Osteoblast (primary cell): ENCODE data around the gene ARHGAP6. TPM values are rescaled to one million over a fixed set of nuclear protein-coding genes. Genes with fewer than 3 reads are reported as not detected.

ENCODE experiments used
- DNase-seq: peaks from one replicate; pipeline ENCODE4 v3.0.0; 2011; ENCODE audit warnings: low spot score, mixed read lengths; ENCODE audit not compliant: insufficient read length; ENCODE audit errors: missing footprints
- H2AFZ ChIP-seq: 2 replicates; pipeline ENCODE4 v1.6.0; 2011; ENCODE audit warnings: mild to moderate bottlenecking, low read length
- H3K27ac ChIP-seq: 2 replicates; pipeline ENCODE4 v1.5.1; 2011; ENCODE audit warnings: mild to moderate bottlenecking, low read depth, low read length, moderate library complexity
- H3K27me3 ChIP-seq: 2 replicates; pipeline ENCODE4 v1.6.0; 2012; ENCODE audit warnings: mild to moderate bottlenecking, control low read depth, inconsistent platforms, low read length, moderate library complexity; ENCODE audit not compliant: insufficient read depth
- H3K36me3 ChIP-seq: 2 replicates; pipeline ENCODE4 v1.5.1; 2011; ENCODE audit warnings: mild to moderate bottlenecking, low read length, control low read depth, moderate library complexity; ENCODE audit not compliant: insufficient read depth
- H3K4me1 ChIP-seq: 2 replicates; pipeline ENCODE4 v1.5.1; 2011; ENCODE audit warnings: mild to moderate bottlenecking, low read length, control low read depth, moderate library complexity; ENCODE audit not compliant: insufficient read depth
- H3K4me2 ChIP-seq: 2 replicates; pipeline ENCODE4 v1.6.0; 2011; ENCODE audit warnings: mild to moderate bottlenecking, low read length; ENCODE audit not compliant: insufficient read depth
- H3K4me3 ChIP-seq: fragments of 200-600 bp; sonication (generic); 3 replicates; pipeline ENCODE4 v1.5.1; 2012; ENCODE audit warnings: mild to moderate bottlenecking, low read length, inconsistent platforms; ENCODE audit not compliant: insufficient read depth
- H3K79me2 ChIP-seq: 2 replicates; pipeline ENCODE4 v1.6.0; 2012; ENCODE audit warnings: mild to moderate bottlenecking, low read length, control low read depth, inconsistent platforms; ENCODE audit not compliant: insufficient read depth
- H3K9me3 ChIP-seq: 2 replicates; pipeline ENCODE4 v1.5.1; 2011; ENCODE audit warnings: low read depth, low read length, control low read depth
- H4K20me1 ChIP-seq: 2 replicates; pipeline ENCODE4 v1.6.0; 2012; ENCODE audit warnings: mild to moderate bottlenecking, low read length, control low read depth; ENCODE audit not compliant: insufficient read depth
- total RNA-seq: library from RNA; depleted of rRNA; stranded (reverse); fragments of >200 nt; gene quantifications from 2 replicates; pipeline ENCODE4 v1.2.3, GENCODE V29; 2012
- TF ChIP-seq, protein P1 (sequence below): IDR thresholded peaks from 2 replicates; pipeline ENCODE4 v1.5.1; 2011; ENCODE audit warnings: mild to moderate bottlenecking, low read depth, low read length, moderate library complexity; ENCODE audit errors: extremely low read depth

The ARHGAP6 gene
- total RNA-seq, 1 donor, result 2.2 TPM

DNA sequence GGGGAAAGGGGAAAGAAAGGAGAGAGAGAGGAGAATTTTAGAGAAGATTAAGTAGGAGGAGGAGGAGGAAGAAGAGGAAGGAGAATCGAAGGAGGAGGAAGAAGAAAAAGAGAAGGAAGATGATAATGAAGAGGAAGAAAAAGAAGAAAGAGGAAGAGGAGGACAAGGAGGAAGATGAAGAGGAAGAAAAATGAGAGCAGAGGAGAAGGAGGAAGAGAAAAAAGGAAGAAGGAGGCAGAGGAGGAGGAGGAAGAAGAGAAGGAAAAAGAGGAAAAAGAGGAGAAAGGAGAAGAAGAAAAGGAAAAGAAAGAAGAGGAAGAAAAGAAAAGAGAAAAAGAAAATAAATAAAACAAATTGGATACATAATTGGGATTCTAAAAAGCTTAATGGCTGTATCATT, 181.4 kb downstream of the ARHGAP6 start:
- no peak for DNase-seq
- TF ChIP-seq, protein P1, sequence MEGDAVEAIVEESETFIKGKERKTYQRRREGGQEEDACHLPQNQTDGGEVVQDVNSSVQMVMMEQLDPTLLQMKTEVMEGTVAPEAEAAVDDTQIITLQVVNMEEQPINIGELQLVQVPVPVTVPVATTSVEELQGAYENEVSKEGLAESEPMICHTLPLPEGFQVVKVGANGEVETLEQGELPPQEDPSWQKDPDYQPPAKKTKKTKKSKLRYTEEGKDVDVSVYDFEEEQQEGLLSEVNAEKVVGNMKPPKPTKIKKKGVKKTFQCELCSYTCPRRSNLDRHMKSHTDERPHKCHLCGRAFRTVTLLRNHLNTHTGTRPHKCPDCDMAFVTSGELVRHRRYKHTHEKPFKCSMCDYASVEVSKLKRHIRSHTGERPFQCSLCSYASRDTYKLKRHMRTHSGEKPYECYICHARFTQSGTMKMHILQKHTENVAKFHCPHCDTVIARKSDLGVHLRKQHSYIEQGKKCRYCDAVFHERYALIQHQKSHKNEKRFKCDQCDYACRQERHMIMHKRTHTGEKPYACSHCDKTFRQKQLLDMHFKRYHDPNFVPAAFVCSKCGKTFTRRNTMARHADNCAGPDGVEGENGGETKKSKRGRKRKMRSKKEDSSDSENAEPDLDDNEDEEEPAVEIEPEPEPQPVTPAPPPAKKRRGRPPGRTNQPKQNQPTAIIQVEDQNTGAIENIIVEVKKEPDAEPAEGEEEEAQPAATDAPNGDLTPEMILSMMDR, result no peak
- Histone ChIP-seq H3K36me3 (no peaks in the 10 kb centered on the region), H3K27me3 (no peaks in the 10 kb centered on the region), H3K4me2 (no peak overlapping the region), H3K27ac (no peak overlapping the region), H3K9me3 (no peaks in the 10 kb centered on the region), H3K79me2 (no peaks in the 10 kb centered on the region), H2AFZ (no peak overlapping the region), H3K4me1 (peaks cover 17% of the 10 kb centered on the region), H3K4me3 (no peak overlapping the region), H4K20me1 (no peaks in the 10 kb centered on the region)

DNA sequence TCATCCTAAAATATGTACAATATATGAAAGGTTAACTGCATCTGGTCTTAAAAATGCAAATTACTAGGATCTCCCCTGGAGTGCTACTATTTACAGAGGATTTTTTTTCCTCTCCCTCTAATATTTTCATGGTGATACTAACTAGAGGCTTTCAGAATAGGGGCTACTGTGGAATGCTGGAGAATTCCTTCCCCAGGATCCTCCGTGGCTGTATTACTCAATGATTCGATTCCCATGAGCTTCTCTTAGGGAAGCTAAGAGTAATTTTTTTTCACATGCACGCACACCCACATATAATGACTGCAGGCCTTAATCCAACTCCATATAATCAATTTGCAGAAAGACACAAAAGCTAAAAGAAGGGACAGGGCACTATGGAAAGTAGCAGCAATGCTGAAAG, 184.7 kb downstream of the ARHGAP6 start:
- Histone ChIP-seq H3K4me1 (peaks cover 20% of the 10 kb centered on the region), H2AFZ (peak overlapping the region; percentile 62), H3K4me3 (no peak overlapping the region), H3K4me2 (peak overlapping the region; percentile 2), H3K27ac (peak overlapping the region; percentile 72), H4K20me1 (no peaks in the 10 kb centered on the region), H3K9me3 (no peaks in the 10 kb centered on the region), H3K27me3 (no peaks in the 10 kb centered on the region), H3K36me3 (no peaks in the 10 kb centered on the region), H3K79me2 (no peaks in the 10 kb centered on the region)
- DNase-seq, result no peak
- TF ChIP-seq, protein P1, result no peak

DNA sequence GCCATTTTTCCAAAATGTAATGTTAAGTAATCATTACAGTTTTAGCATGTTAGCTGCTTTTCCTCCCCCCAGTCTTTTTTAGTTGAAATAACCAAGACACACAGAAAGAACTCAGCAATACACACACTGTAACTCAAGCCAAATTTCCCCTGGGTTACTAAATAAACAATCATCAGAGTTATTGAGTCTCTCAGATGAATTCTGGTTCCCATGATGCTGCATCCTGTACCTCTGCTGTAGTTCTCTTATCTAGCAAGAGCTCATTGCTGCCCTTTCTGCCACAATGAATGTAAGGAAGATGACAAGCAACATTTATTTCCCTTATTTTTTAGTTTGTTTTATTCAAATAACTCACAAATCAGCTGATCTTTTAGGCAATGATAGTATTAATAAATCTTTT, 185.1 kb downstream of the ARHGAP6 start:
- TF ChIP-seq, protein P1, result no peak
- Histone ChIP-seq H3K4me2 (peak overlapping the region; percentile 2), H3K79me2 (no peaks in the 10 kb centered on the region), H3K9me3 (no peaks in the 10 kb centered on the region), H3K27me3 (no peaks in the 10 kb centered on the region), H4K20me1 (no peaks in the 10 kb centered on the region), H3K4me3 (no peak overlapping the region), H3K4me1 (peaks cover 20% of the 10 kb centered on the region), H3K36me3 (no peaks in the 10 kb centered on the region), H3K27ac (peak overlapping the region; percentile 72), H2AFZ (no peak overlapping the region)
- no peak for DNase-seq

DNA sequence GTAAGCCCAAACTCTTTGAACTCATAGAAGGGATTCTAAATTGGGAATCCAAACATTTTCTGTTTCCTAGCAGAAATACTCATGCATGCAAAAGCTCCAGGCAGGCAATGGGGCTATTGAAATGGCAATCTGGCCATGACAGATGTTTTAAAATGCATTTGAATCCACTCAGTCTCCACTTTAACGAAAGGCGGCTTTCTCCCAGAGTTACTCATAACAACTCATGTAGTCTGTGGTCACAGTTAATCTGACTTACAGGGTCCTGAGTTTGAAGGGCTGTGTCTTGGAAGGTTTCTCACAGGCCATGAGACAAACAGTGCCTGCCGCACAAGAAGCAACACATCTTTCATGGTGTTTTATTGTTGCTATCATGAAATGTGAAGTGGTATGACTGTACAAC, 186.8 kb downstream of the ARHGAP6 start:
- Histone ChIP-seq H3K9me3 (no peaks in the 10 kb centered on the region), H4K20me1 (no peaks in the 10 kb centered on the region), H3K27me3 (no peaks in the 10 kb centered on the region), H3K4me3 (no peak overlapping the region), H3K27ac (peak overlapping the region; percentile 6), H3K4me2 (no peak overlapping the region), H3K79me2 (no peaks in the 10 kb centered on the region), H3K36me3 (no peaks in the 10 kb centered on the region), H2AFZ (no peak overlapping the region), H3K4me1 (peaks cover 20% of the 10 kb centered on the region)
- TF ChIP-seq, protein P1, result no peak
- no peak for DNase-seq
